HG03378 (cell line): ENCODE results near the gene RGS17.
"Not testable (repeated sequence)": the region's sequence is repeated elsewhere in the genome, so short reads cannot be mapped to it uniquely, and the experiment has no call there.

ENCODE experiments used
- ATAC-seq: cut with Tn5 transposase; IDR thresholded peaks from one replicate; pipeline ENCODE4 v1.9.1; 2021; ENCODE audit warnings: mild to moderate bottlenecking, moderate library complexity; ENCODE audit not compliant: unreplicated experiment

RGS17 gene, protein sequence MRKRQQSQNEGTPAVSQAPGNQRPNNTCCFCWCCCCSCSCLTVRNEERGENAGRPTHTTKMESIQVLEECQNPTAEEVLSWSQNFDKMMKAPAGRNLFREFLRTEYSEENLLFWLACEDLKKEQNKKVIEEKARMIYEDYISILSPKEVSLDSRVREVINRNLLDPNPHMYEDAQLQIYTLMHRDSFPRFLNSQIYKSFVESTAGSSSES

DNA sequence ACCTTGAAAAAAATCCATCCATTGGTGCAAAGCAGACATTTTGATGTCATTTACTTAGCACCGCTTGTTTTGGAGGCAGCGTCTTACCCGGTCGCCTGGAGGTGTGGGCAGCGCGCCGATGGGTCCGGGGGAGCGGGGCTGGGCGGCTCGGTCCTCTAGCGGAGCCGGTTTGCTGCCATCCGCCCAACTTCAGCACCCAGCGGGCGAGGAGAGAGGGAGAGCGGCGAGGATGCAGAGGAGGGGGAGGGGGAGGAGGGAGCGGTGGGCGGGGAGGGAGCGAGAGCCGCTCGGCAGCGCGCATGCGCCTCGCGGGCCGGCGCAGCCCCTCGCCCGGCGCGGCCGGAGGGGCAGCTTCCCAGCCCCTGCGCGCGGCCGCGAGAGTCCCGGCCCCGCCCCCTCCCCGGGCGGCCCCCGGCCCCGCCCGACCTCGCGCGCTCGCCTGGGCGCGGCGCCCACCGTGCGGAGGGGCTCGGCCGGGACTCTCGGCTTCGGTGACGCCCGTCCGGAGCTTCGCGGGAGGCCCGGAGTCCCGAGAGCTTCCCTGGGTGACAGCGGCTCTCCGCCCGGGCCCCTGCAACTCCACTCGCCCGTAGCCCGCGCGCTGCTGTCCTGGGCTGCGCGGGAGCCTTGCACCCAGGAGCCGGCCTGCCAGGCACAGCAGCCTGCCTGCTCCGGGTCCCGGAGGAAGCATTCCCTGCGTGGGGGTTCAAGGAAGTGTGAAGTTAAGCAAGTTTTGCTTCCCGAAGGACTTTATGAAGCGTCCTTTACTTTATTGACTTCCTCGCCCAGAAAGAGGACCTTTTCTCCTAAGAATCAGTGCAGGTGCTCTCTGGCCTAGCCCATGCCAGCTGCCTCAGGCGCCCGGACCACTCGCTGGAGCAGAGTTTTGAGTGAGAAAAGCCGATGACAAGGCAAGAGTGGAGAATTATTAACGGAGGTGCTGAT is at the start of gene RGS17:
TSS of gene RGS17 (minus strand) at position 246 of the 945 bp plus-strand sequence. CDS start 87,264 bp downstream, outside the sequence.
- ATAC-seq = peak; percentile 43

DNA sequence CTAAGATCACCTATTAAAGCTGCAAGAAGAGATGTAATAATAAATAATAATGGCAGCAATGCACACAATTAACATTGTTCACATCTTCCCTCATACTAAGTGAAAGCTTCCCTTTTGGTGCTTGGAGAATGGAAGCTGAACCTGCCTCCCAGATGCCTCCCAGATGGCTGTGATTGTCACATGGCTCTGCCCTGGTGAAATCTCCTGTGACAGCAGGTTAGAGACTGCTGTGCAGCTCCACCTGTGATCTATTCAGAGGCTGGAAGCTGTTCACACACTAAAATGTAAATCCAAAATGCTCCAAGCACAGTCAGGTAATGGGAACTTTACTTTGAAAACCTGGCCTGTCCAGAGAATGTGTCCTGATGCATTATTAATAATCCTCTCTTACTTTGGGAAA is 41.7 kb upstream of the RGS17 start:
- no peak for ATAC-seq

- no peak for ATAC-seq
These were observed 39.4 kb upstream of the RGS17 start for GRCh38 chr6:153170511-153170910.

- no peak for ATAC-seq
These were observed 36.8 kb upstream of the RGS17 start for GRCh38 chr6:153167907-153168306.

DNA sequence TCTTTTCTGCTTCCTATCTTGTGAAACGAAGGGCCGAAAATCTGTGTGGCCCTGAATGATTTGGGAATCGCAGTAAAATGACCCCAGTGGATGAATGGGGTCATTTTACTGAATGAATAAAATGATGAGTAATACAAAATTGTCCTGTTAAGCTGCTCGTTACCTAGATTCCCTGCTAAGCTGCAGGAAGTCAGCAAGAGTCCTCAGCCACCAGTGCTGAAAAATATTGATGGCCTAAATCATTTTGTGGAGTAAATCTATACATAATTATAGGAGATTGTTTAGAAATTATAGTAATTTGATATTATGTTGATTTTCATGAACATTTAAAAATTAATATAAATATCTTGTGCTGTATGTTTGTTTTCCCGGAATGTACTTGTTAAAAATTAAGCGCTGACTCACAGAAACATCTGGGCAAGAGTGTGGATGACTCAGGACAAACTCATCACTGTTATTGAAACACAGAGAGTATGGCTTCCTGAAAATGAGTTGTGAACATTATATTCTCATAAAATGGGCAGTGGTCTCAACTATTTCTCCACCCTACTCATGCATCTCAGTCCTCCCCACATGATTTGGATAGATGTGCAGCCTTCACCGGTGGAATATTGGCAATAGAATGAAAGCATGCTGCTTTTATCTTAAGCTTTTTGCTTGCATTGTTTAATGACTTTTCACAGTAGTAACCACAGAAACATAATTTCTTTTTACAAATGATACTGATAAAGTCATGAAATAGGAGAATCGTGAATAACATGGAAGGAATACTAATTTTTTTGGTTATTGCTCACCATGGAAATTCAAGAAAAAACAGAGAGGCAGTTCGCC is 36.2 kb upstream of the RGS17 start:
- no peak for ATAC-seq

- ATAC-seq = no peak
These were observed 31.6 kb upstream of the RGS17 start for GRCh38 chr6:153162646-153163045.

DNA sequence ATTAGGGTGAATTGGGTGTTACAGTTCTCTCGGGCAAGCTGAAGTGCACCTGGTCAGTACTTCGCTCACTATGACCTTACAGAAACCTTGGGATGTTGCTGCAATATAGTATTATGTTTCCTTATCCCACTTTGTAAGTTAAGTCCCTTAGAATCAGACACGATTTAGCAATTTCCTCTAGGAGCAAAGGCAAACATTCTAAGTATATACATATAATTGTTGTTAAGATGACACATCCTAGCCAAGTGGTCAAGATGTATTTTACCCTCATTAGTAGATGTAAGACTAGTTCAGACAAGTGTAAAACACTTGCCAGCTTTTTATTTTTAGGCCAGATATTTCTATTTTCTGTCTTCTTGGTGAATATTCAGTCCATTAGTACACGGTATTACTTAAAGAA is 31.1 kb upstream of the RGS17 start:
- no peak for ATAC-seq

GRCh38 chr6:153160221-153160620 is 29.1 kb upstream of the RGS17 start:
- no peak for ATAC-seq

GRCh38 chr6:153150752-153151440 is 19.8 kb upstream of the RGS17 start:
- ATAC-seq = no peak

- no peak for ATAC-seq
These were observed 19.3 kb upstream of the RGS17 start for GRCh38 chr6:153150371-153150751.

DNA sequence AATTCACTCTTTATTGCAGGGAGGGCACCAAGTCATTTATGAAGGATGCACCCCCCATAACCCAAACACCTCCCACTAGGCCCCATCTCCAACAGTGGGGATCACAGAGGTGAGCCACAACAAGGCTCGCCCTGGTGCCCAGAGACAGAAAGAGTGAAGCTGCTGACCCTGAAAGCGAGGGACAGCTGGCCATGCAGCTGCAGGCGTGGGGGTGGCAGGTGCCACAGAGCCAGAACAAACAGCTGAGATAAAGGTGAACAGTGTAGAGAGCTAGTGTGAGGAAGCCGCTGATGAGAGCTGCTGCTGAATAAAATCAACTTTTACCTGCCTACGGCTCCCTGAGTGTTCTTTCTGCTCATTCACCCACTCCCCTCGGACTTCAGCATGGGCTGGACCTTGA is 18.8 kb upstream of the RGS17 start:
- ATAC-seq = no peak

GRCh38 chr6:153146413-153146812 is 15.3 kb upstream of the RGS17 start:
- no peak for ATAC-seq

- no peak for ATAC-seq
These were observed 14.5 kb upstream of the RGS17 start for GRCh38 chr6:153145591-153145990.

- no peak for ATAC-seq
These were observed 12.1 kb upstream of the RGS17 start for GRCh38 chr6:153143200-153143599.

GRCh38 chr6:153140299-153140698 is 9.2 kb upstream of the RGS17 start:
- no peak for ATAC-seq

- no peak for ATAC-seq
These were observed 7.8 kb upstream of the RGS17 start for GRCh38 chr6:153138930-153139329.

- no peak for ATAC-seq
These were observed 4.6 kb upstream of the RGS17 start for GRCh38 chr6:153135681-153136080.

- not testable (repeated sequence) for ATAC-seq
These were observed 2.6 kb upstream of the RGS17 start for GRCh38 chr6:153133667-153134066.

- no peak for ATAC-seq
These were observed 506 bp downstream of the RGS17 start for GRCh38 chr6:153130515-153131036.

- no peak for ATAC-seq
These were observed 1.1 kb downstream of the RGS17 start for GRCh38 chr6:153129873-153130514.
